HEK293T (cell line): ENCODE data around the gene SBNO2.
A peak's percentile ranks its signal among the peaks of the same experiment; 100 is the strongest.
"Not testable (repeated sequence)": the region's sequence is repeated elsewhere in the genome, so short reads cannot be mapped to it uniquely, and the experiment has no call there.

Source experiments
- CTCF ChIA-PET: fragments of 350-600 bp; formaldehyde crosslinking; extraction: SDS; loops from one replicate; lab custom pipeline; 2021; ENCODE audit warnings: antibody characterized with exemption, inconsistent platforms; lab: Yijun Ruan, JAX
- POLR2A ChIA-PET: fragments of 350-600 bp; formaldehyde crosslinking; extraction: SDS; loops from one replicate; lab custom pipeline; 2020; ENCODE audit warnings: antibody characterized with exemption, inconsistent platforms; lab: Yijun Ruan, JAX
- DNase-seq: peaks from one replicate; pipeline ENCODE4 v3.0.0; 2012; ENCODE audit warnings: mixed read lengths; ENCODE audit errors: extremely low spot score
- ARNT ChIP-seq: fragments of 450-650 bp; IDR thresholded peaks from 2 replicates; pipeline ENCODE4 v1.6.1; 2017; ENCODE audit warnings: mild to moderate bottlenecking
- BHLHE40 ChIP-seq: fragments of 450-650 bp; IDR thresholded peaks from 2 replicates; pipeline ENCODE4 v1.6.1; 2016; ENCODE audit warnings: mild to moderate bottlenecking, moderate library complexity, borderline replicate concordance
- CTBP1 ChIP-seq: fragments of 450-650 bp; IDR thresholded peaks from 2 replicates; pipeline ENCODE4 v1.6.1; 2016; ENCODE audit warnings: borderline replicate concordance
- ELF4 ChIP-seq: fragments of 450-650 bp; IDR thresholded peaks from 2 replicates; pipeline ENCODE4 v1.6.1; 2017; ENCODE audit warnings: antibody characterized with exemption
- FOXA1 ChIP-seq: fragments of 450-650 bp; IDR thresholded peaks from 2 replicates; pipeline ENCODE4 v1.6.1; 2016; ENCODE audit warnings: mild to moderate bottlenecking
- FOXK2 ChIP-seq: fragments of 450-650 bp; IDR thresholded peaks from 2 replicates; pipeline ENCODE4 v1.6.1; 2016; ENCODE audit warnings: mild to moderate bottlenecking
- FOXM1 ChIP-seq: fragments of 450-650 bp; IDR thresholded peaks from 2 replicates; pipeline ENCODE4 v1.6.1; 2017; ENCODE audit warnings: mild to moderate bottlenecking, borderline replicate concordance
- HDGF ChIP-seq: fragments of 450-650 bp; IDR thresholded peaks from 2 replicates; pipeline ENCODE4 v1.6.1; 2017; ENCODE audit warnings: antibody characterized with exemption, borderline replicate concordance
- L3MBTL2 ChIP-seq: fragments of 450-650 bp; conservative IDR thresholded peaks from 2 replicates; pipeline ENCODE4 v1.6.1; 2016; ENCODE audit warnings: mild to moderate bottlenecking
- LEF1 ChIP-seq: fragments of 450-650 bp; IDR thresholded peaks from 2 replicates; pipeline ENCODE4 v1.6.1; 2017; ENCODE audit warnings: mild to moderate bottlenecking, borderline replicate concordance
- NFRKB ChIP-seq: fragments of 450-650 bp; IDR thresholded peaks from 2 replicates; pipeline ENCODE4 v1.6.1; 2016; ENCODE audit warnings: mild to moderate bottlenecking, moderate library complexity
- PKNOX1 ChIP-seq: fragments of 450-650 bp; IDR thresholded peaks from 2 replicates; pipeline ENCODE4 v1.6.1; 2016
- SP1 ChIP-seq: fragments of 450-650 bp; IDR thresholded peaks from 2 replicates; pipeline ENCODE4 v1.6.1; 2017
- SUZ12 ChIP-seq: fragments of 450-650 bp; IDR thresholded peaks from 2 replicates; pipeline ENCODE4 v1.6.1; 2016; ENCODE audit warnings: mild to moderate bottlenecking
- TARDBP ChIP-seq: fragments of 450-650 bp; IDR thresholded peaks from 2 replicates; pipeline ENCODE4 v1.6.1; 2016
- ZNF384 ChIP-seq: fragments of 450-650 bp; IDR thresholded peaks from 2 replicates; pipeline ENCODE4 v1.6.1; 2016

The SBNO2 gene

GRCh38 chr19:1133471-1133929 lies 40.6 kb downstream of the SBNO2 start:
- POLR2A ChIA-PET: no interaction called here
- TF ChIP-seq SUZ12 (no peak), CTBP1 (no peak), SP1 (no peak)
- peak; percentile 42 for DNase-seq
- CTCF ChIA-PET: no interaction called here

- DNase-seq: no peak
- ChIA-PET POLR2A (no interaction called here), CTCF (no interaction called here)
- no peak for TF ChIP-seq HDGF
- no peak for TF ChIP-seq FOXA1
- no peak for TF ChIP-seq SUZ12
- no peak for TF ChIP-seq FOXK2
- no peak for TF ChIP-seq SP1
- no peak for TF ChIP-seq BHLHE40
Observed at GRCh38 chr19:1132552-1133383, 41.3 kb downstream of the SBNO2 start.

GRCh38 chr19:1131718-1132551 lies 42.1 kb downstream of the SBNO2 start:
- ChIA-PET POLR2A (no interaction called here), CTCF (no interaction called here)
- no peak for DNase-seq
- no peak for TF ChIP-seq BHLHE40
- TF ChIP-seq ARNT: no peak
- TF ChIP-seq L3MBTL2: no peak
- no peak for TF ChIP-seq ZNF384
- no peak for TF ChIP-seq SP1
- TF ChIP-seq LEF1: no peak
- TF ChIP-seq ELF4: no peak
- TF ChIP-seq FOXM1: no peak
- no peak for TF ChIP-seq TARDBP
- TF ChIP-seq SUZ12: no peak
- TF ChIP-seq FOXK2: no peak
- no peak for TF ChIP-seq HDGF
- TF ChIP-seq CTBP1: no peak
- no peak for TF ChIP-seq NFRKB
- TF ChIP-seq PKNOX1: no peak
- no peak for TF ChIP-seq FOXA1

GRCh38 chr19:1130771-1131717 lies 43.0 kb downstream of the SBNO2 start:
- TF ChIP-seq CTBP1 (no peak), SP1 (no peak), FOXK2 (no peak), L3MBTL2 (no peak), HDGF (no peak), PKNOX1 (no peak), LEF1 (no peak), ELF4 (no peak), TARDBP (no peak), FOXA1 (no peak), NFRKB (no peak), FOXM1 (no peak), ARNT (no peak), BHLHE40 (no peak), SUZ12 (no peak)
- DNase-seq: no peak
- POLR2A ChIA-PET: interaction anchor here (0.5 to 1.2 kb wide), 2 partner anchors 138 to 456 kb away, joined by 3 to 4 read pairs; partner anchors contain the start of gene CIRBP
- CTCF ChIA-PET: no interaction called here

GRCh38 chr19:1129535-1129934 lies 44.5 kb downstream of the SBNO2 start:
- ChIA-PET POLR2A (interaction anchor here (1.2 kb wide), 1 partner anchor 139 kb away, joined by 4 read pairs; the partner anchor contains the start of gene CIRBP), CTCF (no interaction called here)
- DNase-seq: no peak
- no peak for TF ChIP-seq PKNOX1
- TF ChIP-seq CTBP1: no peak
- TF ChIP-seq SP1: no peak
- no peak for TF ChIP-seq FOXA1
- no peak for TF ChIP-seq FOXM1
- TF ChIP-seq ZNF384: no peak
- no peak for TF ChIP-seq SUZ12
- no peak for TF ChIP-seq TARDBP
- no peak for TF ChIP-seq BHLHE40
- no peak for TF ChIP-seq ARNT
- TF ChIP-seq ELF4: no peak
- TF ChIP-seq HDGF: no peak
- no peak for TF ChIP-seq FOXK2
- no peak for TF ChIP-seq L3MBTL2
- no peak for TF ChIP-seq NFRKB
- no peak for TF ChIP-seq LEF1

- CTCF ChIA-PET: interaction anchor here (0.7 kb wide), 1 partner anchor 109 kb away, joined by 4 read pairs; no protein-coding TSS in a partner anchor
- POLR2A ChIA-PET, DNase-seq: not testable (repeated sequence)
Observed at GRCh38 chr19:1129084-1129483, 45.0 kb downstream of the SBNO2 start.
